Body of pancreas (tissue), 4 donors: Measurements from ENCODE around the gene RNU6-1.

Source experiments
- CTCF ChIP-seq, 7 experiments: fragments of 450-650 bp in 4 of 7; fragments of 200-600 bp in 3 of 7; sonication (generic) in 3 of 7; IDR thresholded peaks; one replicate each; pipeline ENCODE4 v1.5.1; 2016 to 2019; ENCODE audit warnings: antibody characterized with exemption in 7 of 7
- POLR2A ChIP-seq, 3 donors: fragments of 450-650 bp; IDR thresholded peaks; one replicate each; pipeline ENCODE4 v1.6.1; 2016; ENCODE audit warnings: antibody characterized with exemption in 3 of 3, mild to moderate bottlenecking in 2 of 3

- no peak for TF ChIP-seq CTCF (IDR thresholded peaks at IDR 0.05)
- TF ChIP-seq POLR2A (IDR thresholded peaks at IDR 0.05) = no peak
These were observed 10.7 kb downstream of the RNU6-1 start for GRCh38 chr15:67828969-67829646.
